HG03342 (cell line): ENCODE results near the gene NEURL1B.

Experiments used
- ATAC-seq: cut with Tn5 transposase; IDR thresholded peaks from one replicate; pipeline ENCODE4 v1.9.1; 2021; ENCODE audit warnings: mild to moderate bottlenecking, moderate library complexity; ENCODE audit not compliant: unreplicated experiment

Gene NEURL1B

DNA sequence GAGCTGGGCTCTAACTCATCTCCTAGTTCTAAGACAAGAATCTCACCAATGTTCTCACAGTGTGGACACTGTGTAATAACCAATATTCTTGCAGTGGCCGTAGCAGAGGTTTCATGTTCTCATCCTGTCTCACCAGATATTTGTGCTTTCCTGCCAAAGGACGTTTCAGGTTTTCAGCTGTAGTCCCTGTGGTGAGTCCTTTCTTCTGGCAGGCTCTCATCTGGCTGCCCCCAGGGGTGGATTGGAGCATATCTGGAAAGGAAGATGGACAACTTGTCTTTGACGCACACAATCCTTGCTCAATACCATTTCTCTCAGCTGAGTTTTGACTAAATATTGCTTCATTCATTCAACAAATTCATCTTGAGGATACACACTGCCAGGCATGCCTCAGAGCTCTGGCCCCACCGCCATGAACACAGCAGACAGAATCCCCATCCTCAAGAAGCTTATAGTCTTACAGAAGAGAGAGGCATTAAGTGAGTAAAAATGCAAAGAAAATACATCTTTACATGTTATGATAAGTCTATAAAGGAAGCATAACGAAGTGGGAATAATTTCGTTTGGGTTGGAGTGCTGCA is 33.8 kb upstream of the NEURL1B start:
- ATAC-seq: no peak

DNA sequence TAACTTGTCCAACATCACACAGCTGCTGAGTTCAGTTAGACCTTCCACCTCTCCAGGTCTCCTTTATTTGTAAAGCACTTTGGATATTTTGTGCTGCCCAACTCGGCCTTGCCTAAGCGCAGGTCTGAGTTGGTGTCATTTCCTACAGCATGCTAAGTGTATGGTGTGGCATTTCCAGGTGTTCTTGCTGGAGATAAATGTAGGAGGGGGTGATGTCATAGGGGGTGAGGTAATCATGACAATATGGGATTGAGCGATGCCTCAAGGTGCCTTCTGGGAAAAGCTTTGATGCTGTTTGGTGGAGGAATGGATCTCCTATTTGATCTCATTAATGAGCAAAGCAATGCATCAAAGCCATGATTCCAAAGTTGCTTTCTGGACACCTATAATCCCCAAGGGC is 32.3 kb upstream of the NEURL1B start:
- ATAC-seq: no peak

DNA sequence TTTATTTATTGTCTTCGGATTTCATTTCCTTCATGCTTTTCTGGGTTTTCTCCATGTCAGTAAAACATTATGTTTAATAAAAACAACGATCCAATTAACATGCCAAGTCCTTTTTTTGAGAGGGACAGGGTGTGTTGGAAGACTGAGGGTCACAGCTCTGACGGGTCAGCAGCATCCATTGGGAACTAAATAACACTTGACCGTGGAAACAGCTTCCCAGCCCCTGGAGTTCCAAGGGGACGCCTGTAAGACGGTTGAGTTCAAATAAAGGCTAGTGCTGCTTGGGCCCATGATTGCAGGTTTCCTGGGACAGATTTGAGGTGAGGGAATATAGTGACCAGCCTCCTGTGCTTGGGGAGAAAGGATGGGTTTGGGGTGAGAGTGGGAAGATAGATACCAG is 30.4 kb upstream of the NEURL1B start:
- no peak for ATAC-seq

DNA sequence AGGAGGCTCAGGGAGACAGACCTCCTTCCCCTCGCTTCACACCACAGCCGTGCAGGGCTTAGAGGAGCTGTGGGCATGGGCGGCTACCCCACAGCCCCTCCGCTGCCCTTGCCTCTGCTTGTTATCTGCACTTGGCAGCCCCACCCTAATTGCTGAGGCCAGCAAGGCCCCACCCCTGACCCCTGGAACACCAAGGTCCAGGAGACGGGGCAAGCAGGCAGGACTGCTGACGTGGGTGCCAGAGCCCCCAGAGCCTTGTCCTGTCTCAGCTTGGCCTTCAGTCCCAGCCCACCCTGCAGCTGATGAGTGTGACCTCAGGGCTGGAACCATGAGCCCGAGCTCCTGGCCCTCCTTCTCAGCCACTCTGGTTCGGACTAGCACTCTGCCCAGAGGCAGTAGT is 29.1 kb upstream of the NEURL1B start:
- ATAC-seq: no peak

DNA sequence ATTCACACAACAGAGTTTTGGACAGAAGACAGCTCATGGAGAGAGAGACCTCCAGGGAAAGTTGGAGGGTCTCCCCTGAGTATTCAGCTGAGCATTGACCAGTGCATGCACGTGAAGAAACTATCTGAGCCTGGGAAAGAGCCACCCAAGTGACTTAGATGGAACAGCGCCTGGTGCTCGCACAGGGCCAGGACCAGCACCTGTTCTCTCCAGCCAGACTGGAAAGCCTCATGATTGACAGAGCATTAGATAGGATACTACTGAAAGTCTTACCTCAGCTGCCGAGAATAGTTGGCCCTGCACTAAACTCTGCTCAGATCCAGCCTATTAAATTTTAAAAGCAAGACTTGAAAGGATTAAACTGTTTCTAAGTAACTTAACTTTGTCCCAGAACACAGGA is 28.3 kb upstream of the NEURL1B start:
- ATAC-seq: no peak

DNA sequence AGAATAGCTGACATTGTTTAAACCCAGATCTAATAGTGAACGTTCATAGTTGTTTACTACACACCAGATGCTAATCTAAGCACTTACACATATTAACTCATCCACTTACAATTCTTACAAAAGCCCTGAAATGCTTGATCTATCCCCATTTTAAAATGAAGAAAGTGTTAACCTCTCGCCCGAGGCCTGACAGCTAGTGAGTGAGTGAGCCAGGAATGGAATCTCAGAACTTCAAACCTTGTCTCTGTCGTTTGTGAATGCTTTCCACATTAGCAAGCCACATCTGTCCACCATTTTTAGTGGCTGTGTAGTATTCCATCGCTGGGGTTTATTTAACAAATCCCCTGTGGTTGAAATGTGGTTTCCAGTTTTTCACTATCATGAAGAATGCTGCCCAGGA is 24.9 kb upstream of the NEURL1B start:
- no peak for ATAC-seq

DNA sequence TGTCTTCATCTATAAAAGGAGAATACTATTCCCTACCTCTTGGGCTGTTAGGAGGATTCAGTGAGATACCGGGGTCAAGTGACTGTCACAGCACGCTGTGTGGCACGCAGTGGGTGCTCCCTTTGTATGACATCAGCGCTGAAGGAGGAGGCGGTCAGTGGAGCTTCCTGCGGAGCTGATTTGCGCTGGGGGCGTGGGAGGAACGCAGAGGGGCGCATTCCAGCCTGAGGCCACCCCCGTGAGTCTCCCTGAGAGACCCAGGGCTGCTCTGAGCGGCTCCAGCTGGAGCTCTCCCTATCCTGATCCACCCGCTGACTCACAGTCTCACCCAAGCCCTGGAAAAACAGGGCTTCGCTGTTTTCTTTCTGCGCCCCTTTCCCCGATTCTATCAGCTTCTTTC is 24.3 kb upstream of the NEURL1B start:
- ATAC-seq: no peak

DNA sequence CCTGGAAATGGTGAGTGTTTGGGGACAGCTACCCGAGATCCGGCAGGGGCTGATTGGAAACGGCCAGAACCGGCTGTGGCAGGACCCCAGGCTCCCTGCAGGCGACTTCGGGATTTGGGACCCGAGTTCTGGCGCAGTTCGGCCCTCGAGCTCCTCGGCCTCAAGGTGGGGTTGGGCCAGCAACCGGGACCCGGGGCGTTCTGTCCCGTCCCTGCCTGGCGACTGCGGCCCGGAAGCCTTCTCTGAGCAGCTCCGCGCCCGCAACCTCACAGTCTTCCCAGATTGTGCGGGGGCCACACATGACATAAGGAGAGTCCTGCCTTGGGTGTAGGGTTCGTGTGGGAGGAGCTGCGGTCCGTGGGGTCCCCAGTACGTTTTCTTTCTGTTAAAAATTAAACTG is 23.2 kb upstream of the NEURL1B start:
- no peak for ATAC-seq

DNA sequence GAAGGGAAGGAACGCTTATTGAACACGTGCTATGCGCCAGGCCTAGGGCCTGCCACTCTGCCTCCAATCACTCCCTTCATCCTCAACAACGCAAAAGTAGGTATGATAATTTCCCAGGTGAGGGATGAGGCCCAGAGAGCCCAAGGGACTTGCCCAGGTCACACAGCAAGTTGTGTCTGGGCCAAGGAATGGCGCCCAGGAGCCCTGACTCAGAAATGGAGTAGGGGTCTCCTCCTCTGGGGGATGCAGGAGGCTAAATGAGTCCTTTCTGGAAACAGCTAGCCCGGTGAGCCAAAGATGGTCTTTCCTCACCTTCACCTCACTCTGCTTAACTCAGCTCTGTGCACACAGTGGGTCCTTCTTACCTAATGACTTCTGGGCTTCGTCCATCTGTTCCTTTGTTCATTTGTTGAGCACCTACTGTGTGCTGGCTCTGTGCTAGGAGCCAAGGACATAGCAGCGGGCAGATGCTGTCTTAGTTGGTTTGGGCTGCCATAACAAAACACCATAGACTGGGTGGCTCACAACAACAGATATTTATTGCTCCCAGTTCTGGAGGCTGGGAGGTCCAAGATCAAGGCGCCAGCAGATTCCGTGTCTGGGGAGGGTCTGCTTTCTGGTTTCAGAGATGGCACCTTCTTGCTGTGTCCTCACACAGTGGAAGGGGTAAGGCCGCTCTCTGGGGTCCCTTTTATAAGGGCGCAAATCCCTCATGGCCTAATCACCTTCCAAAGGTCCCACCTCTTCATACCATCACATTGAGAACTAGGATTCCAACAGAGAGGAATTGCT is 22.3 kb upstream of the NEURL1B start:
- no peak for ATAC-seq

DNA sequence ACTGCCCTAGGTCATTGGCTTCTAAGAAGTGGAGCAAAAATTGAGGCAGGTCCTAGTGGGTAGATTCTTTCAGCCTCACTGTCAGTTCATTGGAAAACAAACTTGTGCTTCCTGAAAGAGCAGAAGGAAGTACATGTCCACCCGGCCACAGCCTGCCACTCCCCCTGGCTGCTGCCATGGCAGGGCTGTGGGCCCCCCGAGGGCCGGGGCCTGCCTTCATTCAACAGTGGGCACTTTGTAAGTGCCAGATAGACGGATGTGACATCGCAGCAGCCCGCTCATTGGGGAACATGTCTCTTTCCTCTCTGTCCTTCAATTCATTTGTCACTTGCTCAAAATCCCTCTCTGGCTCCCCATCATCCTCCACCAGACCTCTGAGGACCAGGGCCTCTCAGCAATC is 20.6 kb upstream of the NEURL1B start:
- ATAC-seq: no peak

DNA sequence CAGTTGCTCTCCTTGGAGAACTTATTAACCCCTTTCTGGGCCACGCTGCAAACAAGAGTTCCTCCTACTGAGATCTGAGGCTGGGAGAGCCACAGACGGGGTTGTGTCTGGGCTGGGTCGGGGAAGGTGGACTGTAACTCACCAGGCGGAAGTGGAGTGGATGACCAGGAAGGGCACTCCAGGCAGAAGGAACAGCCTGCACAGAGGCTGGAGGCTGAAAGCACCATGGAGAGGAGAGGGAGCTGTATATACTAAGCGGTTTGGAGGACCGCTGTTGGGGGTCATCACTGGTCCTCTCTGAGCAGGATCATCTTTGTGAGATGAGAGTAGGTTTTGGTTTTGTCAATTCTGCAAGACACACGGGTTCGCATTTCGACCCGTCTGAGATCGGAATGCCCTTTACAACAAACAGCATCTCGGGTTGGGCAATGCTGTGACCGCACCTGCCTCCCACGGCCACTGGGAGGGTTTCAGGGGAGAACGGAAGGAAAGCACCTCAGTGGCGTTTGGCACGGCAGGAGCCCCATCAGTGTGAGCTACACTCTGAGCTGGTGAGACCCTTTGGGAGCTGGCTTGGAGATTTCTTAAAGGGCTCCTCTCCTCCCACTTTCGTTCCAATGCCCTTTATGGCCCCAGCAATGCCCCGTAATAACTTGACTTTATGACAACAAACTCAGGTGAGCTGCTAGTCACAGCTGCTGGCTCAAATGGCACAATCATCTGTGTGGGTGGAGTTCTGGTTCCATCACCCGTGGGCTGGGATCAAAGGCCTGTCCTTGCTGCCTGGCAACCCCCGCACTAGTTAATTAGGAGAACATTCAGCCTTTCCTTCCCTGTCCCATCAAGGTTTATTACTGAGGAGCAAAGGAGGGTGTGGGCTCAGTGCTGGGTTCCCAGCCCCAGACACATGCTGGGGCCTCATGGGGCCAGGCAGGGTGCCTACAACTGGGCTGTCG is 18.7 kb upstream of the NEURL1B start:
- no peak for ATAC-seq

DNA sequence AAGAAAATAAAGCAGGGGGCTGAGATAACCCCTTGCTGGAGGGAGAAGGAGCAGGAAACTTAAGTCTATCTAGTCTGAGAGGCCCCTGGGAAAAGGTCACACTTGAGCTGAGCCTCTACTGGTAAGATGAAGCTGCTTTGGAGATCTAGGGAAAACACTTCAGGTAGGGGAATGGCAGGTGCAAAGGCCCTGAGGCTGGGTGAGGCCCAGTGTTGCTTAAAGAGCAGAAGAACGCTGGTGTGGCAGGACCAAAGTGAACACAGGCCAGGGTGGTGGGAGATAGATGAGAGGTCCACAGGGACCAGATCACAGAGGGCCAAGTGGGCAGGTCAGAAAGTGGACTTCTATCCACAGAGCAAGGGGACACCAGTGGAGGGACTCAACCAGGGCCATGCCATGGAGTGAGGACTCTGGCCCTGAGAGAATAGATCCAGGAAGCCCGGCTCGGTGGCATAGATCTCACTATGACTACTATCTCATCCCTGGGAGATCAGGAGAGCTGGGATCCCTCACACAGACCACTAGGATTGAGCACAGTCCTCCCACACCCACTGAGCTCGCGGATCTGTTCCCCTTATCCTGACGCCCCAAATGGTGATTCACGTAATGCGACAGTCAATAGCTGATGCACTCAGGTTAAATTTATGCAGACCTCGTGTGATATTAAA is 17.6 kb upstream of the NEURL1B start:
- ATAC-seq: no peak

DNA sequence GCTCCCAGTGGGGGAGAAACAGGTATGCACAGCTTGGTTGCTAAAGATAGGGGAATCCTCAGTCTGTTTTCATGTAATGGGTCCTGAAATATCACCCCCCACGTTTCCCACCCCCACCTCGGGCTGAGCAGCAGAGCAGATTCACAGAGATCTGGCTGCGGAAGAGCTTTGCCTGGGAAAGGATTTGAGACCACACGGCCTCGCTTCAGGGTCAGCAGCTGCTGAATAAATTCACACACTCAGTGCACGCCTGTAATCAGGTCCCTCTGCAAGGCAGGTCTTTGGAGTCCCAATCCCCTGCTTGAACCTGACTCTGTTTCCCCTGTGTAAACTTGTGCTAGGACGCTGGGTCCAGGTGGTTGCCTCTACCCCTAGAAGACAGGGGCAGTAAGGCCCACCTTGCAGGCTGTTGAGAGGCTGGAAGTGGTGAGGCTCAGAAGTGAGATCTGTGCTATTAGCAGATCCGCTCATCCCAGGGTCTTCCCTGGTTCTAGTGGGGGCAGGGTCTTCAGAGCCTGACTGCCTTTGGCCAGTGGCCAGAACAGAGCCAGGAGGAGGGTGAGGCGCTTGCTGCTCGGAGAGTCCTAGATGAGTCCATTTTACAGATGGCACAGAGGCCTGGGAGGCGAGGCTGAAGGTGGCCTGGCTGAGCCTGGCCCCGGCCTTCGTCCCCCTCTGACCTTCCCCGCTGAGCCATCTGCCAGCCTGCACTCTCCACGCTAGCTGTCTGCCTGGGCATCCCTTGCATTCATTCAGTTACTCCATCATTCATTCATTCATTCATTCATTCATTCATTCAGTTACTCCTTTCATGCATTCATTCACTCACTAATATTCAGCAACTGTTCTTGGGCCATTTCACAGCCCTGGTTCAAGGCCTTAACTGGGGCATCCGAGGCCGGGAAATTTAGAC is 16.7 kb upstream of the NEURL1B start:
- no peak for ATAC-seq

DNA sequence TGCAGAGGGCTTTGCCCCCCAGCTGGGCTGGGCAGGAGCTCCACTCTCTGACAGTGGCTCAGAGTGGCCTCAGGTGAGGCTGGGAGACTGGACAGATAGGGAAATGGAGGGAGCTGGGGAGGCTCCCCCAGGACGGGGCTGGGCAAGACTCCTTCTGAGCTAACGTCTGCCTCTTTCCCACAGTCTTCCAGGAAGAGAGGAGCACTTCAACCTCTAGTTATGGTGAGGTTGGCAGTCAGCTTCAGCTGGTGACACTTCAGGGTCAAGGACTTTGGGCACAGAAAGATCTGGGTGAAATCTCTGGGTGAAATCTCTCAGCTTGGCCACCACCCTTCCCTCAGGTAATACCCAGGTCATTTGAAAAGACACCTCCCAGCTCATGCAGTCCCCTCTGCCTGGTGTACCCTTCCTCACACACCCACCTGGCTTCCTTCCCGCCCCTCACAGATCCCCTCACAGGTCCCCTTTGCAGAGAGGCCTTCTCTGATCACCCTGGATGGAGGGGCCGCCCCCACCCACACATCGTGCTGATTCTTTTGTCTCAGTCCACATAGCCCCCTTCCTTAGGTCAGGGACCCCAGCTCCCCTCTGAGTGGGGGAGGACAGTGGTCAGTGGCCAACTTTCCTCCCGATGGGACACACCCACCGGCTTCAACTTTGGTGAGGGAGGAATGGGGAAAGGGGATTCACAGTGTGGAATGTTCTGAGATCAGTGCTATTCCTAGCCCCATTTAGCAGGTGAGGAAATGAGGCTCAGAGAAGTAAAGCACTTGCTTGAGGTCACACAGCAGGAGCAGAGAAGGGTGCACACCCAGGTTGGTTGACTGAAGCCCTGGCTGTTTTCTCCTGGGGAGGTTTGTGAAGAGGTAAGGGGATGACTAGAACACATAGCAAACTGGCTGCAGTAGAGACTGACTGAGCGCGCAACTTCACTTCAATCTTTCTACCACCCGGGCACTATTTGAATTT is 15.8 kb upstream of the NEURL1B start:
- no peak for ATAC-seq

DNA sequence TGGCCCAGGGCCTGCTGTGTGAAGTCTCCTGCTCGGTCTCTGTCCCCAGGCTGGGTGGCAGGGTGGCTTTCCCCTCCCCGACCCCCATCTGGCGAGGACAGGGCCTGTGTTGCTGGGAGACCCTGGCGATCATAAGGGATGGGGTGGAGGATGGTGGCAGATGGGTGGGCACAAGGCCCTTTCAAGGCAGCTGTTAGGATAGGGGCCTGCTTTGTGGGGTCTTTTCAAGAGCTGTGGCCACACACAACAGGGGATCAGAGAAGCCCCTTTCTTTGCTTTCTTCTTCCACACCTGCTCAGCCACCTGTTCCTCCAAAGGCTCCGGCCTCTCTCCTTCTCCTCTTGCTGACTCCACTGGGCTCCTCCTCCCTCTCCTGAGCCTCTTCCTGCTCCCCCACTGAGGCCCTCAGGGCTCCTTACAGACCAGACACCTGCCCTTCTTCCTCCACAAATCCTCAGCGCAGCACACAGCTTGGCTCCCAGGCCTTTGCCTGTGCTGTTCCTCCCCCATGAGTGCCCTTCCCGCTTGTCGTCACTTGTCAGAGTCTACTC is 15.0 kb upstream of the NEURL1B start:
- no peak for ATAC-seq

DNA sequence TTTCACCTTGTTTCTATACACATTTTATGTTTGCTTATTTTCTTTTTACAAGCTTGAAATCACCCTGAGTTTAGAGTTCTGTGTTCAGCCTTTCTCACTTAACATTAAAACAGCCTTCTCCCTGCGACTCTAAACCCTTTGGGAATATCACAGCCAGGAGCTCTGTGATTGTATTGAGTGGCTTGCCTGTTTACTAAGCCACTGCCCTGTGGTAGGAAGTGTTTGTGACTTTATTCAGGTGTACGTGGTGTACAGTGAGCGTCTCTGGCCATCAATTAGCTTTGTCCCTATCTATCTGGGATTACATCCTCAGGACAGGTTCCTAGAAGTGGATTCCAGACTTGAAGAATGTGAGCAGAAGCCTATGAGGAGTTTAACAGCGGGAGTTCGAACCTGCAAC is 11.0 kb upstream of the NEURL1B start:
- no peak for ATAC-seq

DNA sequence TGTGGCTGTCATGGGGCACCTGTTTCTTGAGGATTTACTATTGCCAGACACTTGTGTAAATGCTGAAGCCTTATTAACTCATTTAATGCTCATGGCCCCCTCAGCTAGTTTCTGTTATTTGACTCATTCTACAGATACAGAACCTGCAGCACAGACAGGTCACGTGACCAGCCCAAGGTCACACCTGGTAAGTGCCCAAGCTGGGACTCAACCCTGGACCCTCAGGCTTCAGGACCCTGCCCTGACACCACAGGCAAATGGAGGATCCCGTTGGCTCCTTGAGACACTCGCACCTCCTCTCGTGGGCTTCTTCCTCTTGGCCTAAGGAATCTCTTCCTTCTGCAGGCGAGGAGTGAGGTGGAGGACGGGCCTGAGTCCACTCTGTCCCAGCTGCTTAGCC is 10.6 kb upstream of the NEURL1B start:
- ATAC-seq: no peak

DNA sequence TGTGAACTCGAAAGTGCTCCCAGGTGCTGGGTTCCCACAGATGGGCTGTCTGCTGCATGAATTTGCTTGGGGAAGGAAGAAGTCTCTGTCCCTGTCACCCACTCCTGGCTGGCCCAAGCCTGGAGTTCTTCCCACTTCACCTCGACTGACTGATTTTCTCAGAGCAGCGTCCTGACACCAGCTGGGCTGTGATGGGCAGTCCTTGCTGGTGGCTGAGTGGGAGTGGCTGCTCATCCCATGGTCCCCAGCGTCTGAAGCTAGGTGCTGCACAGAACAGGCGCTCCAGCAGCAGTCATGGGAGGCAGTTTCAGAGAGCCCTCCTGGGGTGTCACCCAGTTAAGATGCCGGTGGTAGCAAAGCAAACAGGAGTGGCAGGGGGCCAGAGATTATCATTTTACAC is 10.1 kb upstream of the NEURL1B start:
- no peak for ATAC-seq
